Activated naive CD4-positive, alpha-beta T cell treated with anti-CD3 and anti-CD28 coated beads, Interleukin-2, amount 10 ng/mL, durations not matched to agents 7 days and 5 days (primary cell): ENCODE results near the gene VEGFA.
A peak's percentile ranks its signal among the peaks of the same experiment; 100 is the strongest.

Experiments used
- CTCF ChIA-PET: fragments of 350-600 bp; sonication (Branson Sonifier 250); formaldehyde crosslinking; loops from one replicate; lab custom pipeline; 2021; ENCODE audit warnings: antibody characterized with exemption; lab: Charles Lee
- DNase-seq: peaks from one replicate; pipeline ENCODE4 v3.0.0-alpha.2; 2020
- H3K27ac Mint-ChIP-seq: one replicate; pipeline ENCODE4 v1.8.0; 2021; ENCODE audit warnings: mild to moderate bottlenecking, moderate library complexity, mixed read lengths
- H3K27me3 Mint-ChIP-seq: one replicate; pipeline ENCODE4 v1.8.0; 2021; ENCODE audit warnings: mild to moderate bottlenecking, mixed read lengths
- H3K36me3 Mint-ChIP-seq: one replicate; pipeline ENCODE4 v1.8.0; 2021; ENCODE audit warnings: mixed read lengths
- H3K4me1 Mint-ChIP-seq: one replicate; pipeline ENCODE4 v1.8.0; 2021; ENCODE audit warnings: mixed read lengths
- H3K4me3 Mint-ChIP-seq: one replicate; pipeline ENCODE4 v1.8.0; 2021; ENCODE audit warnings: mild to moderate bottlenecking, moderate library complexity, mixed read lengths
- H3K9me3 Mint-ChIP-seq: one replicate; pipeline ENCODE4 v1.8.0; 2021; ENCODE audit warnings: mixed read lengths

VEGFA gene

DNA sequence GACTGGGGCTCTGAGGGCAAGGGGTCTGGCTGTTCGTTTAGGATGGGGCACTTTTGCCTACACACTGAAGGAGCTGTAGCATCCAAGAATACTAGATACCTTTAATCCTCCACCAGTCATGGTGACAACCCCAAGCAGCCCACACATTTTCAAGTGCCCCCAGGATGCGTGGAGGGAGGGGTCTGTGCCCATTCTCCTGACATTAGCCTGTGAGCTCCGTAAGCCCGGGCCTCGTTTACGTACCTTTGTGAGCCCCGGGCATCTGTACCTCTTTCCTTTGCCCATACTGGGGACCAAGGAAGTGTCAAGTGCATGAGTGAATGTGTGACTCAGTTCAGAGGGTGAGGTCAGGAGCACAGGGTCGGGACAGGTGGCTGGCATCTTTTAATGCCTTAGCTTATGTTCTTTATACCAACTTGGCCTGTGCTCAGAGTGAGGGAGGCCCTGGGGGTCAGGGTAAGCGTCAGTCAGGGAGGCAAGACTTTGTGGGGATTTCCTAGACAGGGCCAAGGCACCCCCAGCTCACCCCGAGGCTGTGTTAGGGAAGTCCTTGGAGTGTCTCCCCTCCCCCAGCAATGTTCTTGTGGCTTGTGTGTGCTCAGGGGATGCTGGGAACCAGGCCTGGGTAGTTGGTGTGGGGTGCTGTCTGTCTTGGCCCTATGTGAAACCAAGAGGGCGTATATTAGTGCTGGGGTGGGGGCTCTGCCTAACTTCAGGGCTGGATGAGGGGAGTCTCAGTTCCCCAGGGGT, 12.9 kb downstream of the VEGFA start:
- CTCF ChIA-PET, result interaction anchor here (3.4 kb wide), 1 partner anchor 9 kb away, joined by 19 read pairs; no protein-coding TSS in a partner anchor
- DNase-seq, result no peak
- no peak overlapping the region for H3K27ac Mint-ChIP-seq
- no peak overlapping the region for H3K4me3 Mint-ChIP-seq
- H3K36me3 Mint-ChIP-seq, result peaks cover 33% of the 10 kb centered on the region
- H3K27me3 Mint-ChIP-seq, result no peaks in the 10 kb centered on the region
- H3K9me3 Mint-ChIP-seq, result no peaks in the 10 kb centered on the region
- no peaks in the 10 kb centered on the region for H3K4me1 Mint-ChIP-seq

DNA sequence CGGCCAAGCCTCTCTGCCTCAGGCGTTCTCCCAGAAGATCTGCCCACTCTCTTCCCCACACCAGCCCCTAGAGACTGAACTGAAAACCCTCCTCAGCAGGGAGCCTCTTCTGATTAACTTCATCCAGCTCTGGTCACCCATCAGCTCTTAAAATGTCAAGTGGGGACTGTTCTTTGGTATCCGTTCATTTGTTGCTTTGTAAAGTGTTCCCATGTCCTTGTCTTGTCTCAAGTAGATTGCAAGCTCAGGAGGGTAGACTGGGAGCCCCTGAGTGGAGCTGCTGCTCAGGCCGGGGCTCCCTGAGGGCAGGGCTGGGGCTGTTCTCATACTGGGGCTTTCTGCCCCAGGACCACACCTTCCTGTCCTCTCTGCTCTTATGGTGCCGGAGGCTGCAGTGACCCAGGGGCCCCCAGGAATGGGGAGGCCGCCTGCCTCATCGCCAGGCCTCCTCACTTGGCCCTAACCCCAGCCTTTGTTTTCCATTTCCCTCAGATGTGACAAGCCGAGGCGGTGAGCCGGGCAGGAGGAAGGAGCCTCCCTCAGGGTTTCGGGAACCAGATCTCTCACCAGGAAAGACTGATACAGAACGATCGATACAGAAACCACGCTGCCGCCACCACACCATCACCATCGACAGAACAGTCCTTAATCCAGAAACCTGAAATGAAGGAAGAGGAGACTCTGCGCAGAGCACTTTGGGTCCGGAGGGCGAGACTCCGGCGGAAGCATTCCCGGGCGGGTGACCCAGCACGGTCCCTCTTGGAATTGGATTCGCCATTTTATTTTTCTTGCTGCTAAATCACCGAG, 14.2 kb downstream of the VEGFA start:
- Mint-ChIP-seq H3K9me3 (no peaks in the 10 kb centered on the region), H3K27ac (no peak overlapping the region), H3K4me1 (no peaks in the 10 kb centered on the region), H3K36me3 (peaks cover 26% of the 10 kb centered on the region), H3K27me3 (no peaks in the 10 kb centered on the region), H3K4me3 (no peak overlapping the region)
- no peak for DNase-seq
- CTCF ChIA-PET, result interaction anchor here (1.0 to 3.4 kb wide), 2 partner anchors 10 kb away, joined by 4 to 19 read pairs; no protein-coding TSS in a partner anchor

DNA sequence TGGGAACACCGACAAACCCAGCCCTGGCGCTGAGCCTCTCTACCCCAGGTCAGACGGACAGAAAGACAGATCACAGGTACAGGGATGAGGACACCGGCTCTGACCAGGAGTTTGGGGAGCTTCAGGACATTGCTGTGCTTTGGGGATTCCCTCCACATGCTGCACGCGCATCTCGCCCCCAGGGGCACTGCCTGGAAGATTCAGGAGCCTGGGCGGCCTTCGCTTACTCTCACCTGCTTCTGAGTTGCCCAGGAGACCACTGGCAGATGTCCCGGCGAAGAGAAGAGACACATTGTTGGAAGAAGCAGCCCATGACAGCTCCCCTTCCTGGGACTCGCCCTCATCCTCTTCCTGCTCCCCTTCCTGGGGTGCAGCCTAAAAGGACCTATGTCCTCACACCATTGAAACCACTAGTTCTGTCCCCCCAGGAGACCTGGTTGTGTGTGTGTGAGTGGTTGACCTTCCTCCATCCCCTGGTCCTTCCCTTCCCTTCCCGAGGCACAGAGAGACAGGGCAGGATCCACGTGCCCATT, 15.3 kb downstream of the VEGFA start:
- H3K27ac Mint-ChIP-seq, result no peak overlapping the region
- DNase-seq, result no peak
- no peaks in the 10 kb centered on the region for H3K4me1 Mint-ChIP-seq
- CTCF ChIA-PET, result interaction anchor here (1.0 kb wide), 1 partner anchor 11 kb away, joined by 4 read pairs; no protein-coding TSS in a partner anchor
- no peaks in the 10 kb centered on the region for H3K27me3 Mint-ChIP-seq
- peaks cover 26% of the 10 kb centered on the region for H3K36me3 Mint-ChIP-seq
- no peak overlapping the region for H3K4me3 Mint-ChIP-seq
- no peaks in the 10 kb centered on the region for H3K9me3 Mint-ChIP-seq

DNA sequence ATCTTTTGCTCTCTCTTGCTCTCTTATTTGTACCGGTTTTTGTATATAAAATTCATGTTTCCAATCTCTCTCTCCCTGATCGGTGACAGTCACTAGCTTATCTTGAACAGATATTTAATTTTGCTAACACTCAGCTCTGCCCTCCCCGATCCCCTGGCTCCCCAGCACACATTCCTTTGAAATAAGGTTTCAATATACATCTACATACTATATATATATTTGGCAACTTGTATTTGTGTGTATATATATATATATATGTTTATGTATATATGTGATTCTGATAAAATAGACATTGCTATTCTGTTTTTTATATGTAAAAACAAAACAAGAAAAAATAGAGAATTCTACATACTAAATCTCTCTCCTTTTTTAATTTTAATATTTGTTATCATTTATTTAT, 15.9 kb downstream of the VEGFA start:
- H3K27ac Mint-ChIP-seq, result no peak overlapping the region
- H3K36me3 Mint-ChIP-seq, result peaks cover 25% of the 10 kb centered on the region
- no peak overlapping the region for H3K4me3 Mint-ChIP-seq
- no peaks in the 10 kb centered on the region for H3K27me3 Mint-ChIP-seq
- CTCF ChIA-PET, result interaction anchor here (2.2 kb wide), 1 partner anchor 12 kb away, joined by 12 read pairs; no protein-coding TSS in a partner anchor
- H3K4me1 Mint-ChIP-seq, result no peaks in the 10 kb centered on the region
- DNase-seq, result no peak
- no peaks in the 10 kb centered on the region for H3K9me3 Mint-ChIP-seq

GRCh38 chr6:43786664-43787329, 16.8 kb downstream of the VEGFA start:
- Mint-ChIP-seq H3K27ac (peak overlapping the region; percentile 33), H3K4me3 (no peak overlapping the region), H3K36me3 (peaks cover 22% of the 10 kb centered on the region), H3K27me3 (peaks cover 4% of the 10 kb centered on the region), H3K9me3 (no peaks in the 10 kb centered on the region), H3K4me1 (no peaks in the 10 kb centered on the region)
- CTCF ChIA-PET, result interaction anchor here (1.2 to 2.2 kb wide), 2 partner anchors 12 to 292 kb away, joined by 3 to 12 read pairs; no protein-coding TSS in a partner anchor
- DNase-seq, result no peak

- no peak for DNase-seq
- H3K27me3 Mint-ChIP-seq, result peaks cover 14% of the 10 kb centered on the region
- peaks cover 13% of the 10 kb centered on the region for H3K36me3 Mint-ChIP-seq
- no peak overlapping the region for H3K27ac Mint-ChIP-seq
- no peaks in the 10 kb centered on the region for H3K9me3 Mint-ChIP-seq
- no peaks in the 10 kb centered on the region for H3K4me1 Mint-ChIP-seq
- no peak overlapping the region for H3K4me3 Mint-ChIP-seq
- CTCF ChIA-PET, result interaction anchor here (1.6 to 2.1 kb wide), 2 partner anchors 14 to 16 kb away, joined by 3 to 13 read pairs; no protein-coding TSS in a partner anchor
Measured at GRCh38 chr6:43788301-43788700, 18.3 kb downstream of the VEGFA start.

DNA sequence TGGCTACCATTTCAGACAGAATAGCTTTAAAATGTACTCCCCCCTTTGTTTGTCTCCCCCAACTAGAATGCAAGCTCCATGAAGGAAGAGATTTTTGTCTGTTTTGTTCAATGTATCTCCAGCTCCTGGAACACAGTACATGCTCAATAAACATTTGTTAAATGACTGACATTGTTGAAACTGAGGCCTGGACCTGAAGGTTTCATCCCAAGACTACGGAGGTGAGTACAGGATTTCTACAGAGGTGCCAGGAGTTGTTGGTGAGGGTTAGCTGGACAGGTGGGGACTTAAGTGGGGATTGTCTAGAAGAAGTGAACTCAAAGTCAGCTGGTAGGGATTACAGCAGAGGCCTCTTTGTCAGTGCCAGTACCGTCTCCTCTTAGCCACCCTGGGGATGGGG, 19.4 kb downstream of the VEGFA start:
- Mint-ChIP-seq H3K27ac (no peak overlapping the region), H3K4me1 (no peaks in the 10 kb centered on the region), H3K4me3 (no peak overlapping the region), H3K9me3 (no peaks in the 10 kb centered on the region), H3K36me3 (peaks cover 10% of the 10 kb centered on the region), H3K27me3 (peaks cover 17% of the 10 kb centered on the region)
- DNase-seq, result no peak
- CTCF ChIA-PET, result interaction anchor here (1.3 to 2.1 kb wide), 3 partner anchors 15 to 19 kb away, joined by 3 to 13 read pairs (median 3); partner anchors contain the start of gene VEGFA

GRCh38 chr6:43790031-43790430, 20.0 kb downstream of the VEGFA start:
- CTCF ChIA-PET, result interaction anchor here (1.0 to 2.1 kb wide), 4 partner anchors 15 to 273 kb away, joined by 3 to 13 read pairs (median 3); partner anchors contain the start of gene VEGFA
- no peak for DNase-seq
- no peak overlapping the region for H3K27ac Mint-ChIP-seq
- no peaks in the 10 kb centered on the region for H3K4me1 Mint-ChIP-seq
- H3K4me3 Mint-ChIP-seq, result no peak overlapping the region
- peaks cover 17% of the 10 kb centered on the region for H3K27me3 Mint-ChIP-seq
- no peaks in the 10 kb centered on the region for H3K9me3 Mint-ChIP-seq
- H3K36me3 Mint-ChIP-seq, result peaks cover 5% of the 10 kb centered on the region

DNA sequence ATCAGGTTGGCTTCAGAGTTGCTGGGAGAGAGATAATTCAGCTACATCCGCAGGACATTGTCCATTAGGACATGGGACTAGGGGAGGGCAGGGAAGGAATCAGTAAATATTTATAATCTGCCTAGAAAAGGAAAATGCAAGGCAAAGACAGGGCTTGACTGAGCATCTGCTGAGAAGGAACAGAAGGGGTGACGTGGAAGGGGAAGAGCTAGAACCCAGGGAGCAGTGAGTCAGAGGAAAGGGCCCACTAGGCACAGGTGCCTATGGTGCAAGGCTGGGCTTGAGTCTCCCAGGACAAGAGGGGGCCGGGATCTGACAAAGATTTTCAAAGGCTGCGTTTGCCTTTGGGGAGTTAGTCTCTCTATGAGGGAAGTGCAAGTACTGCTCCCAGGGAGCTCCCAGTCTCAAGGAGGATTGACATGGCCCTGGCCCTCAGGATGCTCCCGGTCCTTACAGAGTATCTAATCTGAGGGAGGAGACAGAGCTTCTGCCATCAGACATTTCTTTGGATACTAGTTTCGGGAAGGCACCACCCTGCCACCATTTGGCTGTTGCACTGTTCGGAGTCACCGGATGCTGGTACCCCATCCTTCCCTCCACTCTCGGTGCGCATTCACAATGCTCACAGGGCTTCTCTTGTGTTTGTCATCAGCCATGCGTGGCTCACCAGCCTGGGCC, 21.9 kb downstream of the VEGFA start:
- Mint-ChIP-seq H3K27me3 (peaks cover 28% of the 10 kb centered on the region), H3K36me3 (no peaks in the 10 kb centered on the region), H3K9me3 (no peaks in the 10 kb centered on the region), H3K27ac (no peak overlapping the region), H3K4me3 (no peak overlapping the region), H3K4me1 (no peaks in the 10 kb centered on the region)
- DNase-seq, result no peak
- CTCF ChIA-PET, result interaction anchor here (0.6 to 1.1 kb wide), 2 partner anchors 16 to 19 kb away, joined by 3 to 4 read pairs; no protein-coding TSS in a partner anchor

DNA sequence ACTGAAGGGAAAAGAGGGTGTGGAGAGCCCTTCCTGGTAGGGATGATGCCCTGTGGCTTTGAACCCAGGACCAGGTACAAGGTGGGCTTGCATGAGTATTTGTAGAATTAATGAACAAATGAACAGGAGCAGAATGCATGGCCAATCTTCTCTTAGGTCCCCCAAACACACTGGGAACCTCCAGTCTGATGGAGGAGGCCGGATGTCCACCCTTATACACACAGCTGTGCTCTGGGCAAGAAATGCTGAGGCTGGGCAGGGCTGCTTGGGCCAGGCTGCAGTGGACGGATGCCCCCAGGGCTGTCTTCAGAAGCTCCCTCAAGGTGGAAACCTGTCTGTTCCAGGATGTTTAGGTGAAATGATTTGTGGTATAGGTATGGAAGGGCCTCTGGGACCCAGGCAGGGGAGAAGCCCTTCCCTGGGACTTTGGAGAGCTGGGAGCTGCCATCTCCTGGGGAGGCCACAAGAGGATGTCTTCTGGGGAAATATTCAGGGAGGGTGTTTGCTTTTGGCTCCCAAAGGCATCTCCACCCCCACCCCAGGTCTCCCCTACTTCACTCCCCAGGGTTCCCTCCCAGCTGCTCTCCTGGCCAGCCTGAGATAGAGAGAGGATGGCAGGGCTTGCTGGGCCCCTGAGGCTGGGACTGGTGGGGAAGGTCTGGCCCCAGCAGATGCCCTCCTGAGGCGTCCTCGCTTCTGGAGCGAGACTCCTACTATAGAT, 23.3 kb downstream of the VEGFA start:
- Mint-ChIP-seq H3K4me3 (no peak overlapping the region), H3K27ac (no peak overlapping the region), H3K4me1 (no peaks in the 10 kb centered on the region), H3K27me3 (peaks cover 28% of the 10 kb centered on the region), H3K9me3 (no peaks in the 10 kb centered on the region), H3K36me3 (no peaks in the 10 kb centered on the region)
- CTCF ChIA-PET, result no interaction called here
- DNase-seq, result no peak

- Mint-ChIP-seq H3K4me1 (peaks cover 5% of the 10 kb centered on the region), H3K4me3 (no peak overlapping the region), H3K27me3 (peaks cover 28% of the 10 kb centered on the region), H3K9me3 (no peaks in the 10 kb centered on the region), H3K27ac (no peak overlapping the region), H3K36me3 (no peaks in the 10 kb centered on the region)
- no peak for DNase-seq
- CTCF ChIA-PET, result interaction anchor here (1.1 kb wide), 1 partner anchor 20 kb away, joined by 7 read pairs; no protein-coding TSS in a partner anchor
Measured at GRCh38 chr6:43793875-43794242, 23.8 kb downstream of the VEGFA start.

DNA sequence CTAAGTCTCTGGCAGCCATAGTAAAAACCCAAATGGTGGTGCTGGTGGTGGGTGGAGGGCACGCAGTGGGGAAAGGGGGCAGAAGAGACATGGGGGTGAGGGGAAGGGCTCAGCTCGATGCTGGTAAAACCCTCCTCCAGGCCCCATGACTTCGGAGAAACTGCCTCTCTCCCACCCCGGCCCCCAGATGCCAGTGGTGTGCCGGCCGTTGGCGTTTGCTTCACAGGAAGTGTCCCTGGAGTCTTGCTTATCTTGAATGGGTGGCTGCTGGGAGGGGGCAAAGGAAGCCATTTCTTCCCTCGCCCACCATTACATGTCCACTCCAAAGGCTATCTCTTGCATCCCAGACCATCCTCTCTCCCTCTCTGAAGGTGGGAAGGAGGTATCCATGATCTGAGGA, 25.4 kb downstream of the VEGFA start:
- CTCF ChIA-PET, result interaction anchor here (2.5 kb wide), 1 partner anchor 20 kb away, joined by 12 read pairs; no protein-coding TSS in a partner anchor

More for the DNA sequence above, 25.4 kb downstream of the VEGFA start:
- no peaks in the 10 kb centered on the region for H3K9me3 Mint-ChIP-seq
- no peak overlapping the region for H3K4me3 Mint-ChIP-seq
- peaks cover 19% of the 10 kb centered on the region for H3K4me1 Mint-ChIP-seq
- no peak overlapping the region for H3K27ac Mint-ChIP-seq
- DNase-seq, result no peak
- H3K36me3 Mint-ChIP-seq, result no peaks in the 10 kb centered on the region
- H3K27me3 Mint-ChIP-seq, result peaks cover 28% of the 10 kb centered on the region
